Measurements from ENCODE around the gene MYH15.
"Not testable (repeated sequence)": the region's sequence is repeated elsewhere in the genome, so short reads cannot be mapped to it uniquely, and the experiment has no call there.

Gene MYH15

DNA sequence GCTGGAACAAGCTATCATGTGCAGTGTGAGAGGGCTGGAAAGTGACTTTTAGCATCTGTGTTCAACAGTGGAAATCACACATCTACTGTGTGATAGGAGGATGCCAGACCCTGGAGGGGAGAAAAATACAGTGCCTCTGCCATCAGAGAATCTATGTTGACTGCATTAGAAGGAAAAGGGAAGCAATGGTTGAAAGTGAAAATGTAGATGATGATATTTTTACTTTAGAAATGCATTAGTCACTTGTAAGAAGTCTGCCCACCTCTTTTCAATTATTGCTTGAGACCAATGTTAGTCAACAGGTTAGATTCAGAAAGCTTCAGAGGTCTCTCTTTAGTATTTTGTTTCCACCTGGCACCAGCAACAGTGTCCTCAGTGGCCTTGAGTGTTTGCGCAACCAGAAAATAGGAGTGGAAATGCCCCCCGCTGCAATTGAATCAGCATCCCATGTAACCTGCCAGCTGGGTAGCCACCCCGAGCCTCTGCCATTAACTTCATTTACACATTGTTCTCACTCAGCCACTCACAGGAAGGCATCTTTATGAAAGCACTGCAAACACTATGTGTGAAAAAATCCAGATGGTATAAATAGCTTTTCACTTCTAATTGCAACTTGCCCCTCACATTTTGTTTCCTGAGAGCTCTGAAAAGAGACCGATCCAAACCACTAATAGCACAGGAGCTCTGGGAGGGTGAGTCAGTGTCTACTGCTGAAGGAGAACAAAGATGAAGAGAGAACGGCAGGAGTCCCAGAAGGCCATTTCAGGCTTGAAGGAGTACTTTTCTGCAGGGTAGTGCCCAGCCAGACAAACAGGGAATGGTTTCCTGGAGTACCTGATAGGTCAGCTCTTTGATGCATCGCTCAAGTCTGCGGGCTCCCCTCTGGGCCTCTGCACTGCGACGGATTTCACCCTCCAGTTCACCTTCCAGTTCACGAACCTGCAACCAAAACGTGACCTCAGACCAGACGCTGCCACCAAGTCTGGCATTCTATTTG, 122.0 kb downstream of the MYH15 start:
- peak; percentile 22 for DNase-seq (ENCODE audit: low spot score)

GRCh38 chr3:108387063-108387462, 123.3 kb downstream of the MYH15 start:
- no peak for DNase-seq (ENCODE audit: low spot score)

GRCh38 chr3:108383306-108383705, 127.1 kb downstream of the MYH15 start:
- DNase-seq (ENCODE audit: low spot score) = no peak

DNA sequence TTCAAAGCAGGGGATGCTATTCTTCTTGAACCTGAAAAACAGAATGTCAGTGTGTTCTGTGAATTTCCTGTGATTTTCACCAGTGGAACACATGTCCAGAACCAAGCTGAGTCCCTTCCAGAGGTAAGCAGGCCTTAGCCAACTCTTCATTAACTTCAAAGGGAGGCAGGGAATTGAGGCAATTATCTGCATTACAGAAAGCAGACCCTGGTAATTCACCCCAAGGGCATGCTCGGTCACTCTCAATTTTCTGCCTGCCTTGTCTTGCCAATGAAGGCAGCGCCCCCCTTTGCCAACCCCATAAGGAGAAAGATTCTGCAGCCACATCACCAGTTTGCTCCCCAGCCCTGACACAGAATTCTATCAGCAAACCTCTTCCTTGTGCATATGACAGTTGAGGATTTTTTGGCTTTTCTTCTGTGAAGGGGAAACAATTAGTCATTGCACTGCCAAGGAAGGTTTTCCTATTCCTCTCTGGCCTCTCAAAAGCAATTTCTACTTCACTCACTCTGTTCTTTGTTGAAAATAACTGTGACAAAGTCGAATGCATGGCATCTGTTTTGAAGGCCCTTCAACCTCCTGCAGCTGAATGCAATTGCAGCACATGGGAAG, 128.8 kb downstream of the MYH15 start:
- DNase-seq (ENCODE audit: low spot score) = no peak

GRCh38 chr3:108380128-108380795, 130.1 kb downstream of the MYH15 start:
- no peak for DNase-seq (ENCODE audit: low spot score)

- not testable (repeated sequence) for DNase-seq (ENCODE audit: low spot score)
Observed at GRCh38 chr3:108378952-108379342, 131.4 kb downstream of the MYH15 start.

DNA sequence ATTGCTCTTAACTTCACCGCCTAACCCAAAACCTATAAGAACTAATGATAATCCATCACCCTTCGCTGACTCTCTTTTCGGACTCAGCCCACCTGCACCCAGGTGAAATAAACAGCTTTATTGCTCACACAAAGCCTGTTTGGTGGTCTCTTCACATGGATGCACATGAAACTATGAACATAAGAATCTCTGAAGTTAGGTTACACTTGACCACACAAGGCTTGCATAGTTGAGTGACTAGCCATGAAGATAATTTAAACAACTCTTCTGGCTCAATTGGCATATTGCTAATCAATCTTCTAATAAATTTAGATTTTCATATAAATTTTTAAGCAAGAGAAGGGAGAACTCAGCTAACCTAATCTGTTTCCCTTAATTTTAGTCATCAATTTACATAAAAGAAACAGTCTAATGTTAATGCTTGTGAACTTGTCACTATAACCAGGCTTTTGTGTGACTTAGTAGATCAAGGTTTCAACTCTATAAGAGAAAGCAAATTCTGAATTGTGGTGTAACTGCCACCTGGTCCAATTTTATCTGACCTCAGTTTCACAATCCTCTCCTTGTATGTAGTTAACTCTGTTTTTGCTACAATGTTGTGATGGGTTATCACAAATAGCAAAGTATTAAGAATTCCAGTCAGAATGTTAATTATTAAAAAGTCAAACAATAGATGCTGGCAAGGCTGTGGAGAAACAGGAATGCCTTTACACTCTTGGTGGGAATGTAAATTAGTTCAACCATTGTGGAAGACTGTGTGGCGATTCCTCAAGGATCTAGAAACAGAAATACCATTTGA, 132.0 kb downstream of the MYH15 start:
- no peak for DNase-seq (ENCODE audit: low spot score)

GRCh38 chr3:108377384-108377783, 133.0 kb downstream of the MYH15 start:
- no peak for DNase-seq (ENCODE audit: low spot score)

DNA sequence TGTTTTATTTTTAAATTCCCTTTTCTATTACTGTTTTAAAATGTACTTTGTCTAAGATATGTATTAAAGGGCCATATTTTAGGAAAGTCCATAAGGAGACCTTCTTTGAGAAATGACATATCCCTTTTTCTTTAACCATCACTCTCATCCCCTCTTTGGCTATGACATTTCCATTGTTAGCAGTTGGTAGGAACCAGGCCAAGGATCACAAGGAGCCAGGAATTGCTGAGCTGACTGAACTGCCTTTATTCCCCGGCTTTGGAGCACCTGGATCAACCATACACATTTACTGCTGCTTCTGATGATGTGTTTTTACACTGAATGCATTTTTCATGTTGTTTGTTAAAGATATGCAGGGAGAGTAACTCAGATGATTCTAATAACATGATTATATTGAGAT, 134.4 kb downstream of the MYH15 start:
- no peak for DNase-seq (ENCODE audit: low spot score)

DNA sequence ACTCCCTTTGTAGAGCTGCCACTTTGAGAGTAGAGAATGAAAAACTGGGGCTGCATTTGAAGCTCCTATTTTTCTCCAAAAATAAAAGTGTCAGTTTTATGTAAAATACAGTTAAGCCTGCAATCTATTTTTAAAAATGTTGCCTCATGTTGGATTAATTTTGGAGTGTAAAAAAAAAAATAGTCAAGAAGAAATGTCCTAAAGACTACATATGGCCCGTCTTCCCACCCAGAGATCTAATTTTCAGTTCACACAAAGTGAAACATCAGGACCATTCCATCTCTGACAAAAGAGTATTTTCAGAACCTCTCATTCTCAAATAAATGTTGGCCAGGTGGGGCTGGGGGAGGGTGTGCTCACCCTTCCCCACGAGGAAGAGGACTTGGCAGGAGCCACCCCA, 151.4 kb downstream of the MYH15 start:
- DNase-seq (ENCODE audit: low spot score) = no peak

DNA sequence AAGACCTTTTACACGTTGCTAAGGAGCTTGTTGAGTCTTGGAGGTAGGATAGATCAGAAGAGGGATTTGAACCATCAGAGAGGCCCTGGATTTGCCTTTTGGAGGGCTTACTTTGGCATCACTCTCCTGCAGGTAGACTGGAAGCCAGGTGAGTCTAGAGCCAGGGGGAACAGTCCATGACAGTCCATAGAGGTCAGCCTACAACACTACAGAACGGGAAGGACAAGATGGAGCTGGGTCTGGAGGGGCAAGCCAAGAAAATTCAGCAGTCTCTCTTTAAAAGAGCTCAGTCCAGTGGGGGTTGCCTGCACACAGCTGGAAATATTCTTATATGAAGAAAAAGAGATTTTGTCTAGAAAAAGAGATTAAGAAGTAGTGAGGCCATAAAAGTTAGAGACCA, 153.4 kb downstream of the MYH15 start:
- DNase-seq (ENCODE audit: low spot score) = no peak

DNA sequence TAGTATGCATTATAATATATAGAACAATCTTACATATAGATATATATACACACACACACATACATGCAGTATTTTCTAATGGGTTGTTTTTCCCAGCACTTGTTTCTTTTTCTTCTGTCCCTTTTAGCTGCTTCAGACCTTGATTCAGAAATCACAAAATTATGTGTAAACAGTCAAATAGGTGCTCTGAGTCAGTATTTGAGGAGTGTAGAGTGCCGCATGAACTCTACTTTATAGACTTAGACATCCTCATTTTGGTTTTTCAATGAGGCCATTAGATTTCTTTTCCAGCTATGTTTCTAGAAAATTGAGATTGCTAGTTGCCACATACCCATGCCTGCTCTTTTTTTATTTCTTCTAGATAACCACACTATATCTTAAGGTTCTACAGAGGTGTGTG, 155.8 kb downstream of the MYH15 start:
- DNase-seq (ENCODE audit: low spot score) = no peak

DNA sequence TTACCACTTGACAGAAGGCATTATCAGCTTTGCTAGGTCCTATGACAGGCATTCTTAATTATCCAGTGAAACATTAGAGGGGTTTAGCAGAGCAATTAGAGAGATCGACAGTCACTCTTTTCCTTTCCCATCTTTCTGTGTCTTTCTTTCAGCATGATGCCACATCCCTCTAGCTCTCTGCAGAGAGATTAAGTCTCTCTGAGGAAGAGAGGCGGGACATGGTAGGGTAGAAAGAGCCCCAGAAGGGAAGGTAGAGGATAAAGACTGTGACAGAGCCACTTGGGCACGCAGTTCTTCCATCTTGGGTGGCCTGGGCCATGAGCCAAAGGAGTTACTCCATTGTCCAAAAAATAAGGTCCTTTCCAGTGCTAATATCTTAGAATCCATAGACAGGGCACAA, 158.2 kb downstream of the MYH15 start:
- DNase-seq (ENCODE audit: low spot score) = no peak

DNA sequence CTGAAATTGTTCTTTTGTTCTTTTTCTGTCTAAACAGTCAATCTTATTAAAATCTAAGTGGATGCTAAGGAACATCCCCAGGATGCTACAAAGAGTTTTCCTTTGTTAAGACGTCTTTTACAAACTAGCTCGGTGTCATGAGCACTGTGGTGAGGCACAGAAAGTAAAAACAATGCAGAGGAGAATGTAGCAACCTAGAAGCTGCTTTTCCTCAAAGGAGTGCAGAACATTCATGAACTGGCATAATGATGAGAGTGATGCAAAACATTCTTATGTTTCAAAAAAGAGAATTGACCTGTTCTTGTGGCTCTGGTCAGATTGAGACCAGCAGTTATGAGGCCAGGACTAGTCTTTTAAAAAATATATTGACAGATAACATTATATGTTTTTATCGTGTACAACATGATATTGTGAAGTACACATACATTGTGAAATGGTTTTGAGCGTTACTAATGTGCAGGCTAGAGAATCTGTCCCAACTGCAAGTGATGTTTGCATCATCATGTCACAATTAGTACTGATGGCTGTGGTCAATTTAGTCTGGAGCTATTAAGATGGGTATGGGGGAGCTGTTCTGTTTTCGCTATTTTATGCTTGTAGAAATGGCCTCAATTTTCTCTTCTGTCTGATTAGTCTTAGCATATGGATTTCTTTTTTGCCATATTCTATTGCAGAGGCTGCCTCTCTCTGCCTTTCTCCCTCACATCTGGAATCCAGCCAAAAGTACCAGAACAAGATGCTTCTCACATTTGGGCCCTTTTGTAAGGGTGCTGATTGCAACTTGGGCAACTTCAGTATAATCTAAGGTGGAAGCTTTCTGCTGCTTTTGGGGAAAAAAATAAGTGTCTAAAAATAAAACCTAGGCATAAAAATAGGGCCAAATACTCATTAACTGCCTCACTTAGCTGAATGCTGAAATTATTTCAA, 163.8 kb downstream of the MYH15 start:
- no peak for DNase-seq (ENCODE audit: low spot score)

DNA sequence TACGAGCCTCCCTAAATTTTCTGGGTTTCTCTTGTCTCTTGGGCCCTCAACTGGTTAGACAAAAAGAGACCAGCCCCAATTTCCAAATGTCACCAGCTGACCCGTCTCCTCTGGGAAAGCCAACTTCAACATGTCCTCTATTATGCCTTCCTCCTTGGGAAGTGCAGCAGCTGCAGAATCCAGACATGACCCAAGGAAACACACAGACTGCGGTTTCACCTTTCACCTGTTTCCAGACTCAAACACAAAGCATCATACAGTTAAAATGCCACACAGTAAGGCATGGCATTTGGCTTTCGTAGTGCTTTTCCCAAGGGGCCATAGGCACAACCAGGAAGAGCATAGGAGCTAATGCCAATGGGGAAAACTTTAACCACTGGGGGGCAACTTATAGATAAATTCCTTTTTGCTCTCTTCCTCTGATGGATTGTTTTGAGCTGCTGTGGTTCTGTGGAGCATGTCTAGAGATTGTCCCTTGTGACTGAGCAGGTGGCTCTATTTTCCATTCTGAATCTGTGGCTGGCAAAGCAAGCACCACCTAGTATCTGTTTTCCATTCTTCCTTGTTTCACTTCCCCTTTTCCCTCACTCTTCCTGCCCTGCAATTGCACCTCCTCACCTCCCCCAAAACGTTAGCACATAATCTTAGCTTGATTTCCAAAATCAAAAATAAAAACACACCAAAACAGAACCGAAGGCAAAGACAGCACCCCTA, 164.7 kb downstream of the MYH15 start:
- DNase-seq (ENCODE audit: low spot score) = no peak

GRCh38 chr3:108343491-108343890, 166.9 kb downstream of the MYH15 start:
- peak; percentile 64 for DNase-seq (ENCODE audit: low spot score)

- no peak for DNase-seq (ENCODE audit: low spot score)
Observed at GRCh38 chr3:108342837-108343486, 167.4 kb downstream of the MYH15 start.

DNA sequence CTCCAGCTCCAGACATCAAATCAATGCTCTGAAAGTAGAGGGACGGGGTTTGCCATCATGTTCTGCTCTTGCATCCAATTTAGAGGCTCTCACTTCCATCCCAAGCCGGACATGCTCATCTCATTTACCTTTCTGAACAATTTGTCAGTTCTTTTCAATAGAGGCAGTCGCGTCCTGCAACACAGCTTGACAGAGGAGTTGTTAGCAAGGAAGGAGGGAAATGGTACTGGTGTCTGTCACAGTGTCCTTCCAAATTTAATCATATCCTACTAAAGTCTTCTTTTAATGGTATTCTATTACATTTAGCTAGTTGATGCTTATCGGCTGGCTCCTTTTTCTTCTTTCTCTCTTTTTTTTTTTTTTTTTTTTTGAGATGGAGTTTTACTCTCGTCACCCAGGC, 168.5 kb downstream of the MYH15 start:
- no peak for DNase-seq (ENCODE audit: low spot score)

GRCh38 chr3:108338901-108339545, 171.4 kb downstream of the MYH15 start:
- no peak for DNase-seq (ENCODE audit: low spot score)
